ENCODE results near the gene AEN.

AEN gene

GRCh38 chr15:88681610-88682221 lies 60.6 kb downstream of the AEN start:
- Histone ChIP-seq H3K4me1 (ENCODE audit: insufficient read depth, poor library complexity, severe bottlenecking) (no peaks in the 10 kb centered on the region), H3K36me3 (ENCODE audit: low read depth) (no peaks in the 10 kb centered on the region), H3K27me3 (ENCODE audit: insufficient read depth, poor library complexity, severe bottlenecking) (no peaks in the 10 kb centered on the region), H3K4me3 (ENCODE audit: severe bottlenecking) (no peak overlapping the region), H3K9me3 (ENCODE audit: severe bottlenecking) (no peaks in the 10 kb centered on the region), H3K27ac (ENCODE audit: poor library complexity, severe bottlenecking) (no peak overlapping the region)
- ATAC-seq (ENCODE audit: low read depth) (no peak), DNase-seq (ENCODE audit: low spot score) (no peak)
- TF ChIP-seq CTCF (IDR thresholded peaks at IDR 0.05; ENCODE audit: poor library complexity, severe bottlenecking) = no peak
